ENCODE measurements around the gene FYN. TPM values are rescaled to one million over a fixed set of nuclear protein-coding genes. Genes with fewer than 3 reads are reported as not detected.

The FYN gene
- total RNA-seq, 2 donors from 2014 or later: 25.7 to 83.1 TPM

- no peak for ATAC-seq
- 31 to 44% methylated on average over 2 of the region's 2 CpGs for WGBS, 2 donors
These were observed 43.3 kb downstream of the FYN start for GRCh38 chr6:111829998-111830397.

GRCh38 chr6:111829581-111829980, 43.7 kb downstream of the FYN start:
- TF ChIP-seq CTCF (IDR thresholded peaks at IDR 0.05): no peak
- DNase-seq (no peak), ATAC-seq (no peak)
- Histone ChIP-seq H3K4me1 (no peaks in the 10 kb centered on the region), H3K27ac (no peak overlapping the region), H3K27me3 (no peaks in the 10 kb centered on the region), H3K4me3 (no peak overlapping the region), H3K36me3 (replicated peaks in 1 of 2; ENCODE audit: insufficient read depth in 1 of 2, low read depth in 2 of 2) (no peaks in the 10 kb centered on the region), H3K9me3 (no peaks in the 10 kb centered on the region)
- intact Hi-C loops (cut with DNase I): no loop called here
- 67 to 89% methylated on average over 3 of the region's 3 CpGs for WGBS, 2 donors

More at GRCh38 chr6:111829998-111830397, 43.3 kb downstream of the FYN start:
- H3K4me3 ChIP-seq: no peak overlapping the region
- no peaks in the 10 kb centered on the region for H3K36me3 ChIP-seq (replicated peaks in 1 of 2; ENCODE audit: insufficient read depth in 1 of 2, low read depth in 2 of 2)
- no peaks in the 10 kb centered on the region for H3K4me1 ChIP-seq
- TF ChIP-seq CTCF (IDR thresholded peaks at IDR 0.05): no peak
- TF ChIP-seq POLR2A (IDR thresholded peaks at IDR 0.05): no peak
- intact Hi-C loops (cut with DNase I): no loop called here
- H3K9me3 ChIP-seq: no peaks in the 10 kb centered on the region
- H3K27me3 ChIP-seq: no peaks in the 10 kb centered on the region
- no peak overlapping the region for H3K27ac ChIP-seq
- DNase-seq: no peak

GRCh38 chr6:111828809-111829208, 44.4 kb downstream of the FYN start:
- H3K9me3 ChIP-seq: no peaks in the 10 kb centered on the region
- H3K27ac ChIP-seq: no peak overlapping the region
- TF ChIP-seq CTCF (IDR thresholded peaks at IDR 0.05) (no peak), POLR2A (IDR thresholded peaks at IDR 0.05) (no peak)
- no peak overlapping the region for H3K4me3 ChIP-seq
- WGBS, 2 donors: 78 to 90% methylated on average over 2 of the region's 2 CpGs
- no peaks in the 10 kb centered on the region for H3K27me3 ChIP-seq
- intact Hi-C loops (cut with DNase I): no loop called here
- DNase-seq (no peak), ATAC-seq (no peak)
- no peaks in the 10 kb centered on the region for H3K4me1 ChIP-seq
- H3K36me3 ChIP-seq (replicated peaks in 1 of 2; ENCODE audit: insufficient read depth in 1 of 2, low read depth in 2 of 2): no peaks in the 10 kb centered on the region

GRCh38 chr6:111825439-111826086, 47.7 kb downstream of the FYN start:
- DNase-seq (no peak), ATAC-seq (no peak)
- WGBS, 2 donors: 63 to 70% methylated on average over 4 of the region's 4 CpGs
- no peaks in the 10 kb centered on the region for H3K4me1 ChIP-seq
- intact Hi-C loops (cut with DNase I): no loop called here
- TF ChIP-seq CTCF (IDR thresholded peaks at IDR 0.05) (no peak), POLR2A (IDR thresholded peaks at IDR 0.05) (no peak)
- H3K4me3 ChIP-seq: no peak overlapping the region
- no peaks in the 10 kb centered on the region for H3K27me3 ChIP-seq
- H3K9me3 ChIP-seq: no peaks in the 10 kb centered on the region
- no peak overlapping the region for H3K27ac ChIP-seq
- H3K36me3 ChIP-seq (replicated peaks in 1 of 2; ENCODE audit: insufficient read depth in 1 of 2, low read depth in 2 of 2): no peaks in the 10 kb centered on the region
